Measurements from ENCODE around the gene ADAM23. TPM values are rescaled to one million over a fixed set of nuclear protein-coding genes. Genes with fewer than 3 reads are reported as not detected.

Gene ADAM23
- total RNA-seq, 1 donor from 2014 or later = 0.86 TPM

DNA sequence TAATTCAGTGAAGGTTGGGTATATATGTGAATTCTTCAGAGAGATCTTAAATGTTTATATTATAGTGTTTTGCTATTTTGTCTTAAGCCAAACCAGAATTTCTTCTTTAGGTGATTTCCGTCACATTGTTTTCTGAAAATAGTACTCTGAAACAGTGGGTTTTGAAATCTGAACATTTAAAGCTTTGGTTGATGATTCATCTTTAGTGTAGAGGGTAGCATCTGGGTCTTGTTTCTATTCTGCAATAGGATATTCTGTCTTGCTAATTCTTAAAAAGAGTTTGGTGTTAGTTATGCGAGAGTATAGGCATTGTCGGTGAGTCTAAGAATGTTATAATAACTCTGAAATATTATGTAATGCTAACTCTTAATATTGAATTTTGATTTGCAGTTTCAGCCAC is 129.4 kb downstream of the ADAM23 start:
- DNase-seq (no peak), ATAC-seq (ENCODE audit: low read depth) (no peak)
- H3K27me3 Mint-ChIP-seq = no peaks in the 10 kb centered on the region
- H3K36me3 Mint-ChIP-seq (ENCODE audit: low read depth) = no peaks in the 10 kb centered on the region
- H3K4me1 Mint-ChIP-seq = no peaks in the 10 kb centered on the region
- H3K4me3 Mint-ChIP-seq = no peak overlapping the region
- TF ChIP-seq CTCF (IDR thresholded peaks at IDR 0.05) = no peak
- intact Hi-C loops (cut with micrococcal nuclease) = no loop called here
- H3K27ac Mint-ChIP-seq = no peak overlapping the region
- ChIA-PET CTCF (no interaction called here), POLR2A (no interaction called here)
- no peaks in the 10 kb centered on the region for H3K9me3 Mint-ChIP-seq

- ChIA-PET CTCF (no interaction called here), POLR2A (interaction anchor here (0.7 kb wide), 1 partner anchor 1434 kb away, joined by 4 read pairs; no protein-coding TSS in a partner anchor)
- H3K4me3 Mint-ChIP-seq = no peak overlapping the region
- no peaks in the 10 kb centered on the region for H3K4me1 Mint-ChIP-seq
- ATAC-seq (ENCODE audit: low read depth) (no peak), DNase-seq (no peak)
- no peak overlapping the region for H3K27ac Mint-ChIP-seq
- intact Hi-C loops (cut with micrococcal nuclease) = no loop called here
- TF ChIP-seq CTCF (IDR thresholded peaks at IDR 0.05) = no peak
- no peaks in the 10 kb centered on the region for H3K27me3 Mint-ChIP-seq
- no peaks in the 10 kb centered on the region for H3K36me3 Mint-ChIP-seq (ENCODE audit: low read depth)
- no peaks in the 10 kb centered on the region for H3K9me3 Mint-ChIP-seq
These were observed 130.5 kb downstream of the ADAM23 start for GRCh38 chr2:206573793-206574192.

- Mint-ChIP-seq H3K9me3 (no peaks in the 10 kb centered on the region), H3K27me3 (no peaks in the 10 kb centered on the region), H3K27ac (no peak overlapping the region), H3K4me3 (no peak overlapping the region), H3K4me1 (no peaks in the 10 kb centered on the region), H3K36me3 (ENCODE audit: low read depth) (no peaks in the 10 kb centered on the region)
- no peak for DNase-seq
- CTCF ChIA-PET = no interaction called here
- intact Hi-C loops (cut with micrococcal nuclease) = no loop called here
- TF ChIP-seq CTCF (IDR thresholded peaks at IDR 0.05) = no peak
- POLR2A ChIA-PET = no interaction called here
- ATAC-seq (ENCODE audit: low read depth) = no peak
These were observed 141.2 kb downstream of the ADAM23 start for GRCh38 chr2:206584323-206585116.

DNA sequence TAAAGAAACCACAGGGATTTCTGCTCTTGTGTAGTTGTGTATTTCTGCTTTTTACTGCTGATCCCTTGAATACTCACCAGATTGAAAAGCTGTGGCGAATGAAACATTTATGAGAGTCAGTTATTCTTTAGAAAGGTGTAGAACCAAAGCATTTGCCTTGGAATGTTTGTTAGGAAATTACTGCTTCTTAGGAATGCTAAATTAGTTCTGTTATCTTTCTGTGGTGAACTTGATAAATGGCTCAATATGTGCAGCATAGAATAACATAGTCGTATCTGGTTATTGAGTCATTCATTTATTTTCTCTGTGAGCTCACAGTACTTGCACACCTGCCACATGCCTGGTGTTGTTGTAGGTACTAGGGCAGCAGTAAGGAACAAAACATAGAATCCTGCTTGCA is 142.0 kb downstream of the ADAM23 start:
- H3K27ac Mint-ChIP-seq = no peak overlapping the region

DNA sequence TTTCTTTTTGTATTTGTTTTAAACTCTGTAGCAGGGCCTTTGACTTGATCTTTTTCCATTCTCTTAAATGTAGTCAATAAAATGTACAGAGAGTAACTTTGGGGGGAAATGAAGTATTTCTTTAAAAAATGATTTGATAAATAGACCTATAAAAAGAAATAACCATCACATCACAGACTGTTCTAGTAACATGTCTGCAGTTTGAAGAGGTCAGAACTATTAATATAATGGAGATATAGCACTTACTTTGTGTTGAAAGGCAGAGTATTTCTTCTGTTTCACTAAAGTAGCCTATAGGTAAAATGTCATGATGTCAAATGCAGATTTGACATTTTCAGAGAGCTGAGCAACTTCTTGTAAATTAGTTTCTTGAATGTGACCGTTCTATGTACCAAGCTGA is 143.3 kb downstream of the ADAM23 start:
- Mint-ChIP-seq H3K4me3 (no peak overlapping the region), H3K27ac (no peak overlapping the region), H3K4me1 (no peaks in the 10 kb centered on the region), H3K27me3 (no peaks in the 10 kb centered on the region), H3K36me3 (ENCODE audit: low read depth) (no peaks in the 10 kb centered on the region), H3K9me3 (no peaks in the 10 kb centered on the region)
- no peak for ATAC-seq (ENCODE audit: low read depth)
- POLR2A ChIA-PET = no interaction called here
- intact Hi-C loops (cut with micrococcal nuclease) = no loop called here
- TF ChIP-seq CTCF (IDR thresholded peaks at IDR 0.05) = no peak
- DNase-seq = no peak
- CTCF ChIA-PET = no interaction called here

More for the DNA sequence above, 142.0 kb downstream of the ADAM23 start:
- ChIA-PET POLR2A (no interaction called here), CTCF (no interaction called here)
- Mint-ChIP-seq H3K9me3 (no peaks in the 10 kb centered on the region), H3K36me3 (ENCODE audit: low read depth) (no peaks in the 10 kb centered on the region), H3K4me3 (no peak overlapping the region), H3K4me1 (no peaks in the 10 kb centered on the region), H3K27me3 (no peaks in the 10 kb centered on the region)
- intact Hi-C loops (cut with micrococcal nuclease) = no loop called here
- DNase-seq (no peak), ATAC-seq (ENCODE audit: low read depth) (no peak)
- no peak for TF ChIP-seq CTCF (IDR thresholded peaks at IDR 0.05)
